Measurements from ENCODE around the gene DCX.
A peak's percentile ranks its signal among the peaks of the same experiment; 100 is the strongest.

DNA sequence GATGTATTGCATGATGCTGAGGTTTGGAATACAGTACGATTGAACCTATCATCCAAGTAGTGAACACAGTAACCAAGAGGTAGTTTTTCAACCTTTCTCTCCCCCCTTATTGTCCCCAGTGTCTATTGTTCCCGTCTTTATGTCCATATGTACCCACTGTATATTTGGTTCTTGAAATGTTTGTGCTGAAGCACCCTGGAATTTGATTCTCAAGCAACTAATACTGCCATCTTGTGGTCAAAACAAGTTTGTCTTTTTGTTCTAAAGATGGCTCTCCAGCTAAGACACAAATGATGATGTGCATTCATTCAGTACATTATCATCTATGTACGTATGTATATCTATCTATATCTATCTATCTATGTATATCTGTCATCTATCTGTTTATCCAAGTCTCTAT lies 33.5 kb upstream of the DCX start:
- TF ChIP-seq, protein P1, sequence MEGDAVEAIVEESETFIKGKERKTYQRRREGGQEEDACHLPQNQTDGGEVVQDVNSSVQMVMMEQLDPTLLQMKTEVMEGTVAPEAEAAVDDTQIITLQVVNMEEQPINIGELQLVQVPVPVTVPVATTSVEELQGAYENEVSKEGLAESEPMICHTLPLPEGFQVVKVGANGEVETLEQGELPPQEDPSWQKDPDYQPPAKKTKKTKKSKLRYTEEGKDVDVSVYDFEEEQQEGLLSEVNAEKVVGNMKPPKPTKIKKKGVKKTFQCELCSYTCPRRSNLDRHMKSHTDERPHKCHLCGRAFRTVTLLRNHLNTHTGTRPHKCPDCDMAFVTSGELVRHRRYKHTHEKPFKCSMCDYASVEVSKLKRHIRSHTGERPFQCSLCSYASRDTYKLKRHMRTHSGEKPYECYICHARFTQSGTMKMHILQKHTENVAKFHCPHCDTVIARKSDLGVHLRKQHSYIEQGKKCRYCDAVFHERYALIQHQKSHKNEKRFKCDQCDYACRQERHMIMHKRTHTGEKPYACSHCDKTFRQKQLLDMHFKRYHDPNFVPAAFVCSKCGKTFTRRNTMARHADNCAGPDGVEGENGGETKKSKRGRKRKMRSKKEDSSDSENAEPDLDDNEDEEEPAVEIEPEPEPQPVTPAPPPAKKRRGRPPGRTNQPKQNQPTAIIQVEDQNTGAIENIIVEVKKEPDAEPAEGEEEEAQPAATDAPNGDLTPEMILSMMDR (IDR thresholded peaks at IDR 0.05; ENCODE audit: borderline replicate concordance, extremely low read depth, low read length, poor library complexity, severe bottlenecking), result peak; percentile 57
- no peak for TF ChIP-seq EZH2 (IDR thresholded peaks at IDR 0.05; ENCODE audit: borderline replicate concordance, low read depth, low read length, severe bottlenecking)
